Non-pigmented ciliary epithelial cell (primary cell): Measurements from ENCODE around the gene NCAN.
A peak's percentile ranks its signal among the peaks of the same experiment; 100 is the strongest.
"Not testable (repeated sequence)": the region's sequence is repeated elsewhere in the genome, so short reads cannot be mapped to it uniquely, and the experiment has no call there.

Source experiments
- DNase-seq: peaks from one replicate; pipeline ENCODE4 v3.0.0-alpha.2; 2010; ENCODE audit warnings: low read depth

NCAN gene

GRCh38 chr19:19224150-19224851 lies 12.5 kb downstream of the NCAN start:
- no peak for DNase-seq

GRCh38 chr19:19224852-19225494 lies 13.2 kb downstream of the NCAN start:
- peak; percentile 9 for DNase-seq

GRCh38 chr19:19226204-19226603 lies 14.4 kb downstream of the NCAN start:
- DNase-seq = no peak

GRCh38 chr19:19226663-19227062 lies 14.9 kb downstream of the NCAN start:
- no peak for DNase-seq

- DNase-seq = no peak
Measured at GRCh38 chr19:19227217-19227616, 15.5 kb downstream of the NCAN start.

- DNase-seq = no peak
Measured at GRCh38 chr19:19229701-19230100, 17.9 kb downstream of the NCAN start.

- DNase-seq = no peak
Measured at GRCh38 chr19:19230999-19231398, 19.2 kb downstream of the NCAN start.

GRCh38 chr19:19232261-19232721 lies 20.5 kb downstream of the NCAN start:
- DNase-seq = no peak

- DNase-seq = no peak
Measured at GRCh38 chr19:19234220-19234816, 22.6 kb downstream of the NCAN start.

GRCh38 chr19:19236173-19236572 lies 24.4 kb downstream of the NCAN start:
- no peak for DNase-seq

GRCh38 chr19:19238126-19238894 lies 26.6 kb downstream of the NCAN start:
- no peak for DNase-seq

- DNase-seq = no peak
Measured at GRCh38 chr19:19239675-19240074, 27.9 kb downstream of the NCAN start.

GRCh38 chr19:19240476-19240875 lies 28.7 kb downstream of the NCAN start:
- no peak for DNase-seq

GRCh38 chr19:19250196-19250801 lies 38.5 kb downstream of the NCAN start:
- DNase-seq = no peak

- DNase-seq = not testable (repeated sequence)
Measured at GRCh38 chr19:19253409-19253808, 41.7 kb downstream of the NCAN start.

GRCh38 chr19:19256072-19256969 lies 44.6 kb downstream of the NCAN start:
- DNase-seq = no peak

- DNase-seq = no peak
Measured at GRCh38 chr19:19257137-19257536, 45.4 kb downstream of the NCAN start.

GRCh38 chr19:19257836-19258588 lies 46.3 kb downstream of the NCAN start:
- DNase-seq = no peak

- DNase-seq = no peak
Measured at GRCh38 chr19:19258589-19259338, 47.0 kb downstream of the NCAN start.

GRCh38 chr19:19259741-19260140 lies 48.0 kb downstream of the NCAN start:
- peak; percentile 1 for DNase-seq
